Activated T-helper 1 cell treated with anti-CD3 and anti-CD28 coated beads, Interleukin-12 subunit alpha, Interleukin-12 subunit beta, Interleukin-2, Interleukin-4 antibody, amounts not matched to agents 30 ng/mL and 10 ng/mL and 1 ng/mL, durations not matched to agents 14 hours and 24 hours and 36 hours (primary cell): ENCODE measurements around the gene TNP2. TPM values are rescaled to one million over a fixed set of nuclear protein-coding genes. Genes with fewer than 3 reads are reported as not detected.
"Not testable (repeated sequence)": the region's sequence is repeated elsewhere in the genome, so short reads cannot be mapped to it uniquely, and the experiment has no call there.

ENCODE experiments used
- DNase-seq: peaks from one replicate; pipeline ENCODE4 v3.0.0; 2021; ENCODE audit warnings: low spot score
- H3K27ac Mint-ChIP-seq: one replicate; pipeline ENCODE4 v1.8.0; 2021; ENCODE audit warnings: mild to moderate bottlenecking, mixed read lengths
- H3K27me3 Mint-ChIP-seq: one replicate; pipeline ENCODE4 v1.8.0; 2022; ENCODE audit warnings: mild to moderate bottlenecking, moderate library complexity, mixed read lengths; ENCODE audit not compliant: insufficient read depth
- H3K36me3 Mint-ChIP-seq: one replicate; pipeline ENCODE4 v1.8.0; 2021; ENCODE audit warnings: low read depth, mixed read lengths
- H3K4me1 Mint-ChIP-seq: one replicate; pipeline ENCODE4 v1.8.0; 2021; ENCODE audit warnings: low read depth, mixed read lengths
- H3K4me3 Mint-ChIP-seq: one replicate; pipeline ENCODE4 v1.8.0; 2021; ENCODE audit warnings: mild to moderate bottlenecking, moderate library complexity, mixed read lengths
- H3K9me3 Mint-ChIP-seq: one replicate; pipeline ENCODE4 v1.8.0; 2021; ENCODE audit warnings: mixed read lengths
- intact Hi-C: fragments of 100-400 bp; cut with micrococcal nuclease; formaldehyde crosslinking; loops from one replicate; pipeline ENCODE4 v1.15.1; 2024
- total RNA-seq: library from RNA; stranded (reverse); gene quantifications from 2 replicates; pipeline ENCODE4 v1.2.3, GENCODE V29; 2022

The TNP2 gene
- total RNA-seq, 1 donor from 2014 or later: not detected

- intact Hi-C loops: no loop called here
- DNase-seq: no peak
- H3K36me3 Mint-ChIP-seq: no peaks in the 10 kb centered on the region
- H3K4me3 Mint-ChIP-seq: no peak overlapping the region
- peaks cover 4% of the 10 kb centered on the region for H3K27me3 Mint-ChIP-seq
- H3K9me3 Mint-ChIP-seq: no peaks in the 10 kb centered on the region
- H3K4me1 Mint-ChIP-seq: peaks cover 43% of the 10 kb centered on the region
- no peak overlapping the region for H3K27ac Mint-ChIP-seq
Measured at GRCh38 chr16:11307639-11308492, 38.7 kb upstream of the TNP2 start.

- Mint-ChIP-seq H3K27me3 (peaks cover 4% of the 10 kb centered on the region), H3K4me3 (no peak overlapping the region), H3K36me3 (no peaks in the 10 kb centered on the region), H3K27ac (no peak overlapping the region), H3K4me1 (peaks cover 37% of the 10 kb centered on the region), H3K9me3 (no peaks in the 10 kb centered on the region)
- intact Hi-C loops: no loop called here
- DNase-seq: no peak
Measured at GRCh38 chr16:11306997-11307638, 38.0 kb upstream of the TNP2 start.

- Mint-ChIP-seq H3K27ac (no peak overlapping the region), H3K27me3 (peaks cover 4% of the 10 kb centered on the region), H3K4me3 (no peak overlapping the region), H3K9me3 (no peaks in the 10 kb centered on the region), H3K4me1 (peaks cover 29% of the 10 kb centered on the region), H3K36me3 (no peaks in the 10 kb centered on the region)
- intact Hi-C loops: no loop called here
- no peak for DNase-seq
Measured at GRCh38 chr16:11306381-11306780, 37.3 kb upstream of the TNP2 start.

GRCh38 chr16:11303405-11304138 is 34.4 kb upstream of the TNP2 start:
- Mint-ChIP-seq H3K36me3 (no peaks in the 10 kb centered on the region), H3K27ac (no peak overlapping the region), H3K9me3 (no peaks in the 10 kb centered on the region), H3K4me1 (peaks cover 17% of the 10 kb centered on the region), H3K4me3 (no peak overlapping the region), H3K27me3 (peaks cover 11% of the 10 kb centered on the region)
- intact Hi-C loops: no loop called here
- no peak for DNase-seq

- Mint-ChIP-seq H3K27ac (no peak overlapping the region), H3K36me3 (no peaks in the 10 kb centered on the region), H3K27me3 (peaks cover 9% of the 10 kb centered on the region), H3K4me1 (peaks cover 19% of the 10 kb centered on the region), H3K4me3 (no peak overlapping the region), H3K9me3 (no peaks in the 10 kb centered on the region)
- intact Hi-C loops: no loop called here
- DNase-seq: no peak
Measured at GRCh38 chr16:11302977-11303376, 33.9 kb upstream of the TNP2 start.

- no peaks in the 10 kb centered on the region for H3K9me3 Mint-ChIP-seq
- H3K36me3 Mint-ChIP-seq: no peaks in the 10 kb centered on the region
- H3K27ac Mint-ChIP-seq: no peak overlapping the region
- DNase-seq: no peak
- peaks cover 9% of the 10 kb centered on the region for H3K27me3 Mint-ChIP-seq
- intact Hi-C loops: no loop called here
- no peak overlapping the region for H3K4me3 Mint-ChIP-seq
- peaks cover 22% of the 10 kb centered on the region for H3K4me1 Mint-ChIP-seq
Measured at GRCh38 chr16:11301645-11302501, 32.7 kb upstream of the TNP2 start.

- no peaks in the 10 kb centered on the region for H3K36me3 Mint-ChIP-seq
- no peak overlapping the region for H3K4me3 Mint-ChIP-seq
- H3K27ac Mint-ChIP-seq: no peak overlapping the region
- DNase-seq: no peak
- no peaks in the 10 kb centered on the region for H3K9me3 Mint-ChIP-seq
- H3K27me3 Mint-ChIP-seq: peaks cover 13% of the 10 kb centered on the region
- peaks cover 27% of the 10 kb centered on the region for H3K4me1 Mint-ChIP-seq
- intact Hi-C loops: no loop called here
Measured at GRCh38 chr16:11300560-11300892, 31.4 kb upstream of the TNP2 start.

- no peaks in the 10 kb centered on the region for H3K36me3 Mint-ChIP-seq
- H3K4me1 Mint-ChIP-seq: peaks cover 27% of the 10 kb centered on the region
- intact Hi-C loops: loop anchor here (5.0 kb wide), 1 partner anchor 38 kb away; no protein-coding TSS in a partner anchor
- no peaks in the 10 kb centered on the region for H3K9me3 Mint-ChIP-seq
- H3K4me3 Mint-ChIP-seq: no peak overlapping the region
- no peak for DNase-seq
- peaks cover 16% of the 10 kb centered on the region for H3K27me3 Mint-ChIP-seq
- H3K27ac Mint-ChIP-seq: no peak overlapping the region
Measured at GRCh38 chr16:11299865-11300559, 30.9 kb upstream of the TNP2 start.

GRCh38 chr16:11298950-11299547 is 29.9 kb upstream of the TNP2 start:
- Mint-ChIP-seq H3K27me3 (peaks cover 18% of the 10 kb centered on the region), H3K27ac (peak overlapping the region; percentile 21), H3K4me1 (peaks cover 27% of the 10 kb centered on the region)
- not testable (repeated sequence) for DNase-seq, H3K9me3 Mint-ChIP-seq, H3K36me3 Mint-ChIP-seq, H3K4me3 Mint-ChIP-seq
- intact Hi-C loops: loop anchor here (5.0 kb wide), 1 partner anchor 37 kb away; no protein-coding TSS in a partner anchor

GRCh38 chr16:11298143-11298900 is 29.2 kb upstream of the TNP2 start:
- intact Hi-C loops: loop anchor here (5.0 kb wide), 1 partner anchor 36 kb away; no protein-coding TSS in a partner anchor
- Mint-ChIP-seq H3K27me3 (peaks cover 23% of the 10 kb centered on the region), H3K27ac (no peak overlapping the region), H3K4me3 (no peak overlapping the region), H3K9me3 (no peaks in the 10 kb centered on the region), H3K36me3 (no peaks in the 10 kb centered on the region), H3K4me1 (peaks cover 30% of the 10 kb centered on the region)
- no peak for DNase-seq

GRCh38 chr16:11297492-11298142 is 28.5 kb upstream of the TNP2 start:
- peak; percentile 70 for DNase-seq
- intact Hi-C loops: loop anchor here (1.0 to 5.0 kb wide), 3 partner anchors 14 to 58 kb away; no protein-coding TSS in a partner anchor
- H3K4me1 Mint-ChIP-seq: peaks cover 34% of the 10 kb centered on the region

More at GRCh38 chr16:11297492-11298142, 28.5 kb upstream of the TNP2 start:
- H3K27ac Mint-ChIP-seq: no peak overlapping the region
- H3K27me3 Mint-ChIP-seq: peaks cover 28% of the 10 kb centered on the region
- H3K4me3 Mint-ChIP-seq: peak overlapping the region; percentile 42
- H3K36me3 Mint-ChIP-seq: no peaks in the 10 kb centered on the region
- no peaks in the 10 kb centered on the region for H3K9me3 Mint-ChIP-seq
